PFSK-1 (cell line): ENCODE data around the gene INTS12.

Experiments used
- FOXP2 ChIP-seq: optimal IDR thresholded peaks from 2 replicates; pipeline ENCODE3; 2011; ENCODE audit warnings: borderline replicate concordance, control low read depth, inconsistent platforms; ENCODE audit not compliant: insufficient read depth; ENCODE audit errors: extremely low read length, extremely low read depth
- POLR2AphosphoS5 ChIP-seq: IDR thresholded peaks from 2 replicates; pipeline ENCODE4 v1.6.1; 2012; ENCODE audit warnings: low read depth, mild to moderate bottlenecking, control low read depth, low read length, moderate library complexity
- SIN3A ChIP-seq: IDR thresholded peaks from 2 replicates; pipeline ENCODE4 v1.6.1; 2012; ENCODE audit warnings: mild to moderate bottlenecking, low read length, moderate library complexity, borderline replicate concordance; ENCODE audit not compliant: insufficient read depth
- TAF1 ChIP-seq: IDR thresholded peaks from 2 replicates; pipeline ENCODE4 v1.6.1; 2012; ENCODE audit warnings: low read length, control low read depth, borderline replicate concordance; ENCODE audit not compliant: insufficient read depth
- TF ChIP-seq, protein P1 (sequence below), 2 experiments: IDR thresholded peaks; 2 replicates each; pipeline versions ENCODE4 v1.6.1 to v1.8.0; 2011 to 2012; ENCODE audit warnings: low read depth in 2 of 2, low read length in 2 of 2, control low read depth in 1 of 2, inconsistent platforms in 1 of 2, mild to moderate bottlenecking in 1 of 2, moderate library complexity in 1 of 2; ENCODE audit not compliant: insufficient read depth in 1 of 2

The INTS12 gene

GRCh38 chr4:105651884-105652283, 56.6 kb downstream of the INTS12 start:
- no peak for TF ChIP-seq POLR2AphosphoS5
- no peak for TF ChIP-seq FOXP2
- TF ChIP-seq, protein P1, sequence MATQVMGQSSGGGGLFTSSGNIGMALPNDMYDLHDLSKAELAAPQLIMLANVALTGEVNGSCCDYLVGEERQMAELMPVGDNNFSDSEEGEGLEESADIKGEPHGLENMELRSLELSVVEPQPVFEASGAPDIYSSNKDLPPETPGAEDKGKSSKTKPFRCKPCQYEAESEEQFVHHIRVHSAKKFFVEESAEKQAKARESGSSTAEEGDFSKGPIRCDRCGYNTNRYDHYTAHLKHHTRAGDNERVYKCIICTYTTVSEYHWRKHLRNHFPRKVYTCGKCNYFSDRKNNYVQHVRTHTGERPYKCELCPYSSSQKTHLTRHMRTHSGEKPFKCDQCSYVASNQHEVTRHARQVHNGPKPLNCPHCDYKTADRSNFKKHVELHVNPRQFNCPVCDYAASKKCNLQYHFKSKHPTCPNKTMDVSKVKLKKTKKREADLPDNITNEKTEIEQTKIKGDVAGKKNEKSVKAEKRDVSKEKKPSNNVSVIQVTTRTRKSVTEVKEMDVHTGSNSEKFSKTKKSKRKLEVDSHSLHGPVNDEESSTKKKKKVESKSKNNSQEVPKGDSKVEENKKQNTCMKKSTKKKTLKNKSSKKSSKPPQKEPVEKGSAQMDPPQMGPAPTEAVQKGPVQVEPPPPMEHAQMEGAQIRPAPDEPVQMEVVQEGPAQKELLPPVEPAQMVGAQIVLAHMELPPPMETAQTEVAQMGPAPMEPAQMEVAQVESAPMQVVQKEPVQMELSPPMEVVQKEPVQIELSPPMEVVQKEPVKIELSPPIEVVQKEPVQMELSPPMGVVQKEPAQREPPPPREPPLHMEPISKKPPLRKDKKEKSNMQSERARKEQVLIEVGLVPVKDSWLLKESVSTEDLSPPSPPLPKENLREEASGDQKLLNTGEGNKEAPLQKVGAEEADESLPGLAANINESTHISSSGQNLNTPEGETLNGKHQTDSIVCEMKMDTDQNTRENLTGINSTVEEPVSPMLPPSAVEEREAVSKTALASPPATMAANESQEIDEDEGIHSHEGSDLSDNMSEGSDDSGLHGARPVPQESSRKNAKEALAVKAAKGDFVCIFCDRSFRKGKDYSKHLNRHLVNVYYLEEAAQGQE (IDR thresholded peaks at IDR 0.05; ENCODE audit: insufficient read depth in 1 of 2, low read depth in 2 of 2, low read length in 2 of 2): no peak
- no peak for TF ChIP-seq SIN3A
- no peak for TF ChIP-seq TAF1

- TF ChIP-seq POLR2AphosphoS5: no peak
- TF ChIP-seq, protein P1 (IDR thresholded peaks at IDR 0.05; ENCODE audit: insufficient read depth in 1 of 2, low read depth in 2 of 2, low read length in 2 of 2): no peak
- TF ChIP-seq SIN3A: no peak
- no peak for TF ChIP-seq FOXP2
- no peak for TF ChIP-seq TAF1
Observed at GRCh38 chr4:105650190-105650589, 58.3 kb downstream of the INTS12 start.

DNA sequence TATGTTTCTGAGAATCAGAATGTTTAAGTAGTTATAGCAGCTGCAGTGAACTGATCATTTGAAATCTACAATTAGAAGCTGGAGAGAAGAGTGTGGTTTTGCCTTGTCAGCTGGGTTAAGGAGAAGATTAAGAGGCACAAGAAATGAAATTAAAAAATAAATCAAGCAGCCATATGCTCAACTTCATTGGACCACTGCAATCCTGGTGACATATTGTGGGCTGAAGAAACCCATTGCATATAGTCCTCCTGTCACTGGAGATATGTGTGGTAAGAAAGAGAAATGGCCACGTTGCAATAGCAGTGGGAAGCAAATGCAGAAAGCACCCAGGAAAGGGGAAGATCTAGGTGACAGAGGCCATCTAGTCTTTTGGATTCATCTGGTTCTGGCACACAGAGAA, 63.0 kb downstream of the INTS12 start:
- no peak for TF ChIP-seq POLR2AphosphoS5
- no peak for TF ChIP-seq TAF1
- TF ChIP-seq SIN3A: no peak
- TF ChIP-seq FOXP2: no peak
- TF ChIP-seq, protein P1 (IDR thresholded peaks at IDR 0.05; ENCODE audit: insufficient read depth in 1 of 2, low read depth in 2 of 2, low read length in 2 of 2): no peak

DNA sequence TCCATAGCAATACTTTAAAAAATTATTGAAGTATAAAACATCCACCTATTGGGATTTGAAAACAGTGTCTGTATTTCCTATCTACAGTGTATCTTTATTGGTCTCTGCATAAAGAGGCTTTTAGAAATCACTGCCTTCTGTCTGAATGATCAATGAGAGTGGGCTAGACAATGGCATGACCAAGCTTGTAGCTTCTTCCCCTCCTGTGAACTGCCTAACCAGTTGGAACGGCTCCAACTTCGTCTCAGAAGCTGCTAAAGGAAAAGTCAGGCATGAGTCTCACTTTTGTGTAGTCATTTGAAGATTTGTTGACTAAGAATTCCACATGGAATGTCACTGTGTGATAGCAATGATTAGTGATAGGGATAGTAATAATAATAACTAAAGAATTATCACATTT, 64.2 kb downstream of the INTS12 start:
- TF ChIP-seq FOXP2 (no peak), TAF1 (no peak), SIN3A (no peak), POLR2AphosphoS5 (no peak)
- TF ChIP-seq, protein P1 (IDR thresholded peaks at IDR 0.05; ENCODE audit: insufficient read depth in 1 of 2, low read depth in 2 of 2, low read length in 2 of 2): no peak

GRCh38 chr4:105641845-105642244, 66.6 kb downstream of the INTS12 start:
- TF ChIP-seq TAF1 (no peak), POLR2AphosphoS5 (no peak), SIN3A (no peak), FOXP2 (no peak)
- TF ChIP-seq, protein P1 (IDR thresholded peaks at IDR 0.05; ENCODE audit: insufficient read depth in 1 of 2, low read depth in 2 of 2, low read length in 2 of 2): no peak
